Measurements from ENCODE around the gene MYO1B. TPM values are rescaled to one million over a fixed set of nuclear protein-coding genes. Genes with fewer than 3 reads are reported as not detected.

The MYO1B gene
- total RNA-seq, 1 experiment from 2014 or later = 93.0 TPM

DNA sequence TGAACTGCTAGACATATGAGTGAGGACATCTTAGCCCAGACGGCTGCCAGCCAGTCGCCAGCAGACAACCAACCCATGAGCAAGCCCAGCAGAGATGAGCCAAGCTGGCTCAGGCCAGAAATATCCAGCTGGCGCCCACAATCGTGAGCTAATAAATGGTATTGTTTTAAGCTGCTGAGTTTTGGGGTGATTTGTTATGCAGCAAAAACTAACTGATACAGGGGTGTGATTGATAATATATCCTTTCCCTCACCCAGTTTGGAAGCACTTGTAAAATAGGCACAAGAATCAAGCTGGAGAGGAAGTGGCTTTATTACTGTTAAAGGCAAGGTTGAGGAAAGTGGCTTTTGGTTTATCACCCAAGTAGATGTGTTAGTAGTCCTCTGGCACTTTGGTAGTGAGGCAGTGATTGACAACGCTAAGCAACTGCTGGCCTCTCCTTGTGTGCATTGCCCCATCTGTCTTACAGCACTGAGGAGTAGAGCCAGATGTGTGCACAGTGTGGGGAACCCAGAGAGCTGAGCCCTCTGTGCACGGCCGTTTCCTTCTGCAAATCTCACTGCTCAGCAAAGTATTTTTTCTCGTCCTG lies 110.1 kb downstream of the MYO1B start:
- no peaks in the 10 kb centered on the region for H3K9me2 ChIP-seq (replicated peaks; ENCODE audit: low read length)
- H3K9me3 ChIP-seq (ENCODE audit: low read length) = no peaks in the 10 kb centered on the region
- TF ChIP-seq CTCF (conservative IDR thresholded peaks at IDR 0.05; ENCODE audit: low read depth, low read length) (no peak), EZH2 (IDR thresholded peaks at IDR 0.05; ENCODE audit: low read length, unreplicated experiment) (no peak), EZH2phosphoT487 (IDR thresholded peaks at IDR 0.05; ENCODE audit: borderline replicate concordance, low read length) (no peak)
- no peaks in the 10 kb centered on the region for H4K20me1 ChIP-seq (ENCODE audit: low read length)
- no peak overlapping the region for H3K4me3 ChIP-seq (ENCODE audit: low read length)
- H2AFZ ChIP-seq (ENCODE audit: low read length) = no peak overlapping the region
- H3K4me2 ChIP-seq (ENCODE audit: low read length) = no peak overlapping the region
- H3K9ac ChIP-seq (ENCODE audit: low read length) = no peak overlapping the region
- DNase-seq = no peak
- ChIA-PET POLR2A (ENCODE audit: unreplicated experiment) (no interaction called here), CTCF (no interaction called here)
- H3K27me3 ChIP-seq (ENCODE audit: low read length) = no peaks in the 10 kb centered on the region
- H3F3A ChIP-seq (ENCODE audit: low read length, unreplicated experiment) = no peaks in the 10 kb centered on the region
- no TSS peak for BruUV-seq (replicated peaks)
- peaks cover 20% of the 10 kb centered on the region for H3K36me3 ChIP-seq (ENCODE audit: low read depth, low read length)
- no peak for ATAC-seq
- intact Hi-C loops (cut with micrococcal nuclease) = no loop called here
- no peak overlapping the region for H3K27ac ChIP-seq (ENCODE audit: low read length)
- H3K4me1 ChIP-seq (ENCODE audit: insufficient read depth, low read length) = peaks cover 31% of the 10 kb centered on the region; the same call in 1 of the 2 replicates
- H3K79me2 ChIP-seq (ENCODE audit: low read length) = 0 out of 2 replicates have a peak, but pooled peaks cover 3% of the 10 kb centered on the region

DNA sequence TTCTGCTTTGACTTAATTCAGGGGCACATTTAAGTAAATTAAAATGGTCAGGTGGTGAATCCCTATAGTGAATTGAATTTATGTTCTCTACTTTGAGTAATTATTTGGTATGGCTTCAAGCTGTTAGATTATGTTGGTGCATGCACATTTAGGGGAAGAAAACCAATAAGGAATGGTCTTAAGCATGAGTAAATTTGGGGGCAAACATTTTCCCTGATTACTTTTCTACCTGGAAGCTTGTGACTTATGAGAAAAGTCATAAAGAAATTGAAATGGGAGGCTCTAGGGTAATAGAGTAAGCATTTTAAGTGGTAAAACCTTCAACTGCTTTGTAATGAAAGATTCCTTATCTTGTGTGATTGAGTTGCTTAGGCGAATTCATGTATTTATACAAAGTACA lies 112.5 kb downstream of the MYO1B start:
- no peak overlapping the region for H3K4me3 ChIP-seq (ENCODE audit: low read length)
- H4K20me1 ChIP-seq (ENCODE audit: low read length) = no peaks in the 10 kb centered on the region
- intact Hi-C loops (cut with micrococcal nuclease) = no loop called here
- no peak for DNase-seq
- H3K4me2 ChIP-seq (ENCODE audit: low read length) = no peak overlapping the region
- 0 out of 2 replicates have a peak, but pooled peaks cover 3% of the 10 kb centered on the region for H3K79me2 ChIP-seq (ENCODE audit: low read length)
- H3F3A ChIP-seq (ENCODE audit: low read length, unreplicated experiment) = no peaks in the 10 kb centered on the region
- ChIA-PET POLR2A (ENCODE audit: unreplicated experiment) (no interaction called here), CTCF (no interaction called here)
- no peak overlapping the region for H3K9ac ChIP-seq (ENCODE audit: low read length)
- H3K4me1 ChIP-seq (ENCODE audit: insufficient read depth, low read length) = peaks cover 15% of the 10 kb centered on the region; the same call in 1 of the 2 replicates
- no TSS peak for BruUV-seq (replicated peaks)
- TF ChIP-seq CTCF (conservative IDR thresholded peaks at IDR 0.05; ENCODE audit: low read depth, low read length) (no peak), EZH2 (IDR thresholded peaks at IDR 0.05; ENCODE audit: low read length, unreplicated experiment) (no peak), EZH2phosphoT487 (IDR thresholded peaks at IDR 0.05; ENCODE audit: borderline replicate concordance, low read length) (no peak)
- ATAC-seq = no peak
- peaks cover 27% of the 10 kb centered on the region for H3K36me3 ChIP-seq (ENCODE audit: low read depth, low read length)
- no peak overlapping the region for H3K27ac ChIP-seq (ENCODE audit: low read length)
- no peaks in the 10 kb centered on the region for H3K27me3 ChIP-seq (ENCODE audit: low read length)
- H2AFZ ChIP-seq (ENCODE audit: low read length) = no peak overlapping the region
- H3K9me3 ChIP-seq (ENCODE audit: low read length) = no peaks in the 10 kb centered on the region
- H3K9me2 ChIP-seq (replicated peaks; ENCODE audit: low read length) = no peaks in the 10 kb centered on the region

- H3K36me3 ChIP-seq (ENCODE audit: low read depth, low read length) = peaks cover 28% of the 10 kb centered on the region
- H3K79me2 ChIP-seq (ENCODE audit: low read length) = 0 out of 2 replicates have a peak, but pooled peaks cover 3% of the 10 kb centered on the region
- ChIA-PET POLR2A (ENCODE audit: unreplicated experiment) (no interaction called here), CTCF (no interaction called here)
- no peaks in the 10 kb centered on the region for H3F3A ChIP-seq (ENCODE audit: low read length, unreplicated experiment)
- H3K4me1 ChIP-seq (ENCODE audit: insufficient read depth, low read length) = 0 out of 2 replicates have a peak, but pooled peaks cover 11% of the 10 kb centered on the region
- TF ChIP-seq EZH2phosphoT487 (IDR thresholded peaks at IDR 0.05; ENCODE audit: borderline replicate concordance, low read length) (no peak), EZH2 (IDR thresholded peaks at IDR 0.05; ENCODE audit: low read length, unreplicated experiment) (no peak), CTCF (conservative IDR thresholded peaks at IDR 0.05; ENCODE audit: low read depth, low read length) (no peak)
- no peaks in the 10 kb centered on the region for H3K9me2 ChIP-seq (replicated peaks; ENCODE audit: low read length)
- DNase-seq (peak; percentile 42), ATAC-seq (no peak)
- no peaks in the 10 kb centered on the region for H4K20me1 ChIP-seq (ENCODE audit: low read length)
- H3K27me3 ChIP-seq (ENCODE audit: low read length) = no peaks in the 10 kb centered on the region
- no peak overlapping the region for H3K9ac ChIP-seq (ENCODE audit: low read length)
- no peak overlapping the region for H2AFZ ChIP-seq (ENCODE audit: low read length)
- no peak overlapping the region for H3K27ac ChIP-seq (ENCODE audit: low read length)
- intact Hi-C loops (cut with micrococcal nuclease) = no loop called here
- no peak overlapping the region for H3K4me2 ChIP-seq (ENCODE audit: low read length)
- H3K9me3 ChIP-seq (ENCODE audit: low read length) = no peaks in the 10 kb centered on the region
- BruUV-seq (replicated peaks) = no TSS peak
- H3K4me3 ChIP-seq (ENCODE audit: low read length) = no peak overlapping the region
These were observed 113.3 kb downstream of the MYO1B start for GRCh38 chr2:191358325-191359025.

All from PC-3 (cell line).